ENCODE results near the gene FAM83F.

Gene FAM83F

DNA sequence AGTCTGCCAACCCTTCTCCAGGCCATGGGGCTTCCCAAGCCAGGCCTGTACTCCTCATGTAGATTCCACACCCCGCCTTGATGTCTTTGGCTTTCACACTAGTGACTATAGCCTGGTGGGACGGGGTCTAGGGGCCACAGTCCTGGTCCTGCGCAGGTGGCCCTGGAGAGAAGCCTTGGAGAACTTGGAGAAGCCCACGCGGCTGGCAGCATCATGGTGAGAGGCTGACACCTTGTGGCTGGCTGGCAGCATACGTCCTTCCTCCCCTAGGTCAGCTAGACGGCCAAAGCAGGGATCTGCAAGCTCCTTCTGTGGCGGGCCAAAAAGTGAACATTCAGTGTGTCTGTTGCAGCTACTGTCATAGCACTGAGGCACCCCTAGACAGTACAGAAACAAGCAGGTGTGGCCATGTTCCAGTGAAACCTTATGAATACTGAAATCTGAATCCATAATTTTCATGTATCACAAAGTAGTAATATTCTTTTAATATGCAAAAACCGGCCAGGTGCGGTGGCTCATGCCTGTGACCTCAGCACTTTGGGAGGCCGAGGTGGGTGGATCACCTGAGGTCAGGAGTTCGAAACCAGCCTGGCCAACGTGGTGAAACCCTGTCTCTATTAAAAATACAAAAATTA is 42.0 kb downstream of the FAM83F start:
- Mint-ChIP-seq H3K27ac (no peak overlapping the region), H3K4me3 (no peak overlapping the region), H3K9me3 (no peaks in the 10 kb centered on the region), H3K36me3 (no peaks in the 10 kb centered on the region), H3K4me1 (peaks cover 4% of the 10 kb centered on the region), H3K27me3 (peaks cover 19% of the 10 kb centered on the region)
- ATAC-seq (ENCODE audit: low read depth) = peak; percentile 90
- DNase-seq (ENCODE audit: low spot score in 2 of 2) = peak; percentile 38 to 49

DNA sequence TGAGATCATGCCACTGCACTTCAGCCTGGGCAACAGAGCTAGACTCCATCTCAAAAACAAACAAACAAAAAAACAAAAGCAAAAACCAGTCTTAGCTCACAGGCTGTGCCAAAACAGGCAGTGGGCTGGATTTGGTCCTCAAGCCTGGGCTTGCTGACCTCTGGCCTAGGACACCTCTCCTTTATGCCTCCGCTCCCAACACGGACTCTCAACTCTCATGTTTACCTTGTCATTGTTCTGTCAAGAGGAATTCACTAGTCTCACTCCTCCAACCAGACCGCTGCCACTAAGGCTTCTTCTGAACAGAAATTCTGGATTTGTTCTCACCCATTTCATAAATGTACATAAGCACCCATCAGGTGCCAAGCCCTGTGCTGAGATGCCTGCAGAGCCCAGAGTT is 42.6 kb downstream of the FAM83F start:
- Mint-ChIP-seq H3K36me3 (no peaks in the 10 kb centered on the region), H3K4me1 (peaks cover 4% of the 10 kb centered on the region), H3K4me3 (no peak overlapping the region), H3K27ac (no peak overlapping the region), H3K27me3 (peaks cover 19% of the 10 kb centered on the region), H3K9me3 (no peaks in the 10 kb centered on the region)
- DNase-seq (ENCODE audit: low spot score in 2 of 2) (no peak), ATAC-seq (ENCODE audit: low read depth) (no peak)

DNA sequence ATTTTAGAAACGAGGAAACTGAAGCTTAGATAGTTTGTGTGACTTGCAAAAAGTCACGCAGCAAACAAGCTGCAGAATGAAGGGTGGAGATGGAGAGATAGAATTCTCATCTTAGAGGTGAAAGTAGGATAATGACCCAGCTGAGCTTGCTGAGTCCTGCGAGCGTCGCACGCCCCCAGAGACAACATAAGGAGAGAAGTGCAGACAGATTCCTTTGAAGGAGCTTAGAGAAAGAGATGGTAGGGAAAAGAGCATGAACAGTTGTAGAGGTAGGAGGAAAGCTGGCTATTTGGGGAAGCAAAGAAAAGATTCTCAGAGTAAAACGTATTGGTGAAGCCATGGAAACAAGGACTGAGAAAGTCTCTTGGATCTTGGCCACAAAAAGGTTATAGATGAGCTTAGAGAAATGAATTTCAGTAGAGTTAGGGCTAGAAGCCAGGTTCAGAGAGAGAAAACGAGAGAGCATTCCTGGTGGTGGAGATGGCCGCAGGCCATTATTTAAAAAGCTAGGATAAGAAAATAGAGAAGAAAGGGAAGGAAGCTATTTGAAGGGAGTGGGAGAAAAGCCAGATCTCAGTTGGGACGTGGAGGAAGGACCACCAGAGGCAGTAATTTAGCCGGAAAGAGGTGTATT is 44.8 kb downstream of the FAM83F start:
- H3K9me3 Mint-ChIP-seq = no peaks in the 10 kb centered on the region
- peaks cover 2% of the 10 kb centered on the region for H3K36me3 Mint-ChIP-seq
- DNase-seq (ENCODE audit: low spot score in 2 of 2) (no peak), ATAC-seq (ENCODE audit: low read depth) (no peak)
- no peak overlapping the region for H3K4me3 Mint-ChIP-seq
- peaks cover 6% of the 10 kb centered on the region for H3K4me1 Mint-ChIP-seq
- H3K27me3 Mint-ChIP-seq = peaks cover 13% of the 10 kb centered on the region
- no peak overlapping the region for H3K27ac Mint-ChIP-seq

DNA sequence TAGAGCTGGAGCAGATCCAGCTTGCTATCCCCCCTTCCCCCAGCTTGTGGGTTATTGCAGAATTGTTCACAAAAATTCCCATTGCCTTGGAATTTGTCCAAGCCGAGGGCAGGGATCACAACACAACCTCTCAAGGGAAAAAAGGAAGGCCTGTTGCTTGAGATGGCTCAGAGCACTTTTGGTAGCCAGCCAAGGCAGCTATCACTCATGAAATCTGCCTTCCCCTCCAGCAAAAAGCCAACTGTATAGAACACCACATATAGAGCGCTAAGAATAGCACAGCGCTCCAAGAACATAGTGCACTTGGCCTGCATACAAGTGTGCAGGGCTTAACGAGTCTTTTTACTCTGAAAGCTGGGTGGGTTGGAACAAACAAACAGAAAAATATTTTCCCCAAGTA is 46.2 kb downstream of the FAM83F start:
- DNase-seq (ENCODE audit: low spot score in 2 of 2) = no peak
- ATAC-seq (ENCODE audit: low read depth) = no peak
- H3K27me3 Mint-ChIP-seq = peaks cover 13% of the 10 kb centered on the region
- H3K4me1 Mint-ChIP-seq = peaks cover 7% of the 10 kb centered on the region
- H3K9me3 Mint-ChIP-seq = no peaks in the 10 kb centered on the region
- peaks cover 2% of the 10 kb centered on the region for H3K36me3 Mint-ChIP-seq
- H3K4me3 Mint-ChIP-seq = no peak overlapping the region
- H3K27ac Mint-ChIP-seq = no peak overlapping the region

DNA sequence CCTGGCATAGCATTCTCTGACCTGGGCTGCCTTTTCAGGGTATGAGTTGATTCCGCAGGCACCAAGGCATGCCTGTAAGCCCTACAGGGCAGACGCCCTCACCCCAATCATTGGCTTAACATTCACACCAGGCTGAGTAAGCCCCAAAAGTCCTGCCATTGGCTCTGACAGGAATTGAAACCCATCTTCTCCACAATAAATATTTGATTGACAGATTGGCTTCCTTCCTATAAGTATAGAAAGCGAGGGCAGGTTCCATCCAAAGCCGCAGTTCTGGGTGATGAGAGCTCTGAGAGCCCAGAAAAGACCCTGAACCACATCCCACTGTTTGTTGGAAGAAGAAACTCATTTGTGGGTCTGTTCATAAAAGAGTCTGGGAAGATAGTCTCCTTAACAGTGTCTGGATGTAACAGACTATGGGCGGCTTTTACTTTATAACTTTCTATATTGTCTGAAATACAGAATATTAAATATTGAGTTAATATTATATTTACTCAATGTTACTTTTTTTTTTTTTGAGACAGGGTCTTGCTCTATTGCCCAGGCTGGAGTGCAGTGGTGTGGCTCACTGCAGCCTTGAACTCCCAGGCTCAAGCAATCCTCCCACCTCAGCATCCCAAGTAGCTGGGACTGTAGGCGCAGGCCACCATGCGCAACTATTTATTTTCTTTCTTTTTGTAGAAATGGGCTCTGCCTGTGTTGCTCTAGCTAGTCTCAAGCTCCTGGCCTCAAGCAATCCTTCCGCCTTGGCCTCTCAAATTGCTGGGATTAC is 46.8 kb downstream of the FAM83F start:
- H3K27me3 Mint-ChIP-seq = peaks cover 13% of the 10 kb centered on the region
- no peak for ATAC-seq (ENCODE audit: low read depth)
- peaks cover 9% of the 10 kb centered on the region for H3K4me1 Mint-ChIP-seq
- no peaks in the 10 kb centered on the region for H3K9me3 Mint-ChIP-seq
- H3K36me3 Mint-ChIP-seq = peaks cover 2% of the 10 kb centered on the region
- H3K4me3 Mint-ChIP-seq = no peak overlapping the region
- H3K27ac Mint-ChIP-seq = no peak overlapping the region
- no peak for DNase-seq (ENCODE audit: low spot score in 2 of 2)

DNA sequence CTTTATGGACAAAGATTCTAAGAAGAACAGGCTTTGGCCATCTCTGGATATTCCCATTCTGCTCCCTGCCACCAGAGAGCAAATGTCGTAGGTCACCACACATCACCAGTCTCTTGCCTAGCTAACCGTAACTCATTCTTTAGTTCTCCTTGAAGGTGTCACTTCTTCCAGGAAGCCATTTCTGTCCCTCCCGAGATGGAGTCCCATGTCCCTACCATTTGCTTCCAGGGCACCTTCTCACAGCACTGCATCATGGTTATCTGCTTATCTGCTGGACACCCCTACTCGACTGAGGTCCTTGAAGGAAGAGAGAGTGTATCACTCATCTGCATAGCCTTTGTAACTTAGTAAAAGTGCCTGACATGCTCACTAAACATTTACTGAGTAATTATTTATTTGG is 47.6 kb downstream of the FAM83F start:
- Mint-ChIP-seq H3K36me3 (peaks cover 2% of the 10 kb centered on the region), H3K27ac (no peak overlapping the region), H3K9me3 (no peaks in the 10 kb centered on the region), H3K27me3 (peaks cover 13% of the 10 kb centered on the region), H3K4me3 (no peak overlapping the region), H3K4me1 (peaks cover 8% of the 10 kb centered on the region)
- ATAC-seq (ENCODE audit: low read depth) (no peak), DNase-seq (ENCODE audit: low spot score in 2 of 2) (no peak)

- DNase-seq (ENCODE audit: low spot score in 2 of 2) (no peak), ATAC-seq (ENCODE audit: low read depth) (no peak)
- H3K9me3 Mint-ChIP-seq = no peaks in the 10 kb centered on the region
- peaks cover 2% of the 10 kb centered on the region for H3K36me3 Mint-ChIP-seq
- peaks cover 10% of the 10 kb centered on the region for H3K27me3 Mint-ChIP-seq
- peak overlapping the region; percentile 45 for H3K4me3 Mint-ChIP-seq
- peak overlapping the region; percentile 99 for H3K27ac Mint-ChIP-seq
- H3K4me1 Mint-ChIP-seq = peaks cover 13% of the 10 kb centered on the region
These were observed 48.3 kb downstream of the FAM83F start for GRCh38 chr22:40043081-40043480.

GRCh38 chr22:40043793-40044101 is 49.0 kb downstream of the FAM83F start:
- peak overlapping the region; percentile 98 for H3K4me3 Mint-ChIP-seq
- H3K4me1 Mint-ChIP-seq = peaks cover 17% of the 10 kb centered on the region
- no peak for ATAC-seq (ENCODE audit: low read depth)
- peaks cover 6% of the 10 kb centered on the region for H3K27me3 Mint-ChIP-seq
- peaks cover 4% of the 10 kb centered on the region for H3K36me3 Mint-ChIP-seq
- no peak for DNase-seq (ENCODE audit: low spot score in 2 of 2)
- peak overlapping the region; percentile 99 for H3K27ac Mint-ChIP-seq
- H3K9me3 Mint-ChIP-seq = no peaks in the 10 kb centered on the region

DNA sequence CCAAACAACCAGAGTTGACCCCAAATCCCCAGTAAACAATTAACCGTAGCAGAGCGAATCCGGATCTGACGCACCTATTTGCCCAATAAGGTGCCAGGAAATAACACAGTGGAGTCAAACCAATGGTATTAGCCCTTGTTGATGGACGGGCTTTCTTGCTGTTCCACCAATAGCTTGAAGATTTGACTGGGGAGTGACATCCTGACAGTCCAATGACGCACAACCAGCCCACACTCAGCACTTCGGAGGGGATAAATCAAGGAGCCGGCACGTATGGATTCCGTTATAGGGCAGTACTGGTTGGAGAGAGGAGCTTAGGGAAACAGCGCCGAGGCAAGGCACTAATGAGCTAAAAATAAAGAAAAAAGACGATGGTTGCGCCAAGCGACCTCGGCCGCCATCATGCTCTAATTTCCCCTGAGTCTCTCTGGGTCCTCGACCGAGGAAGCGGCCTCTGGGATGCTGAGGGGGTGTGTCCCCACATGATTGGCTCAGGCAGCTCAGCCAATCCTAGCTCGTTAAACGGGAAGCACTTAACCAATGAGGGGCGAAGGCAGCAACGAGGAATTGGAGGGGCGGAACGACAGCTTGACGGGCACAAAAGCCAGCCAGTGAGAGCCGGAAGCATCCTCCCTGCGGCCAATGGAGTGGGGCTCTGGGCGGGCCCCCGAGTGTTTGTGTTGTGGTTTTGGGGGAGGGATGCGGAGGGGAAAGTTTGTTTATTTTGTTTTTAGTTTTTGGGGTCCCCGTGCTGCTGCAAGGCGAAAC is 49.5 kb downstream of the FAM83F start:
- Mint-ChIP-seq H3K4me3 (peak overlapping the region; percentile 98), H3K4me1 (peaks cover 20% of the 10 kb centered on the region), H3K36me3 (peaks cover 4% of the 10 kb centered on the region), H3K9me3 (no peaks in the 10 kb centered on the region), H3K27ac (peak overlapping the region; percentile 99), H3K27me3 (peaks cover 6% of the 10 kb centered on the region)
- DNase-seq (ENCODE audit: low spot score in 2 of 2) (peak; percentile 95 to 98), ATAC-seq (ENCODE audit: low read depth) (peak; percentile 81)

GRCh38 chr22:40044870-40045834 is 50.4 kb downstream of the FAM83F start:
- Mint-ChIP-seq H3K36me3 (peaks cover 4% of the 10 kb centered on the region), H3K4me3 (peak overlapping the region; percentile 98), H3K27ac (peak overlapping the region; percentile 99), H3K4me1 (peaks cover 25% of the 10 kb centered on the region), H3K9me3 (no peaks in the 10 kb centered on the region), H3K27me3 (no peaks in the 10 kb centered on the region)
- ATAC-seq (ENCODE audit: low read depth) = peak; percentile 17
- DNase-seq (ENCODE audit: low spot score in 2 of 2) = peak; percentile 61 to 70

DNA sequence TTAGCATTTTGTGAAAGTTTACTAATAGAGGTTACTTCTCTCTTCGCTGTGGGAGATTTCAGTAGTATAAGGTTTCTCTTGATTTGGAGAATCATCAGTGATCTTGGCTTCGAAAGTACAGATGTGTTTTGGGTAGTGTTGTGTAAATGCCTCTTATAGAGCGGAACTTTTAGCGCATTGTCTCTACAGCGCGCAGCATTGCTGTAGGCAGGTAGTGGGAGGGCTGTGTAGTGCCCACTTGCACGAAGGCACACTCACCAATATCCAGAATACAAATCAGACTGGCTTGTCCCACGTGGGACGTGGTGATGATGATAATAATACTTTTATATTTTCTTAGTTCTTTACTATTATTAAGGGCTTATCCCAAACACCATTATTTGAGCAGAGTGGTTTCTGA is 51.4 kb downstream of the FAM83F start:
- Mint-ChIP-seq H3K27ac (peak overlapping the region; percentile 72), H3K27me3 (no peaks in the 10 kb centered on the region), H3K36me3 (peaks cover 4% of the 10 kb centered on the region), H3K4me1 (peaks cover 33% of the 10 kb centered on the region), H3K9me3 (no peaks in the 10 kb centered on the region), H3K4me3 (peak overlapping the region; percentile 83)
- ATAC-seq (ENCODE audit: low read depth) = no peak
- no peak for DNase-seq (ENCODE audit: low spot score in 2 of 2)

DNA sequence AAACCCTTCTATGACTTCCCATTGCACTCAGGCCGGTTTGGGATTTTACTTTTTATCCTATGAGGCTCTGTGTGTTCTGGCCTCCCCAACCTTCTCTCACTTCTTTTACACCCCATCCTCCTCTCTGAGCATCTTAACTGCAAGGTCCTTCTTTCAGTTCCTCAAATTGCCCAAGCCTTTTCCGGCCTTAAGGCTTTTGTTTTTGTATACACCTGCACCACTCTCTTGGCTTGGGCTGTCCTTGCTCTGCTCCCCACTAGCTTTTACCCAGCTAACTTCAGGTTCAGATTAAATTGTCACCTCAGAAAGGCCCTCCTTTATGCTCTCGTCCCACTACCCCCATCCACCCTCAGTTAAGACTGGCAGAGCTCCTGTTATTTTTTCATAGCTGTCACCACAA is 55.5 kb downstream of the FAM83F start:
- Mint-ChIP-seq H3K4me3 (peak overlapping the region; percentile 74), H3K36me3 (peaks cover 5% of the 10 kb centered on the region), H3K4me1 (peaks cover 51% of the 10 kb centered on the region), H3K27ac (peak overlapping the region; percentile 92), H3K9me3 (no peaks in the 10 kb centered on the region), H3K27me3 (no peaks in the 10 kb centered on the region)
- ATAC-seq (ENCODE audit: low read depth) (peak; percentile 95), DNase-seq (ENCODE audit: low spot score in 2 of 2) (peak; percentile 53 to 71)

- peaks cover 6% of the 10 kb centered on the region for H3K36me3 Mint-ChIP-seq
- no peaks in the 10 kb centered on the region for H3K27me3 Mint-ChIP-seq
- H3K27ac Mint-ChIP-seq = peak overlapping the region; percentile 92
- H3K9me3 Mint-ChIP-seq = no peaks in the 10 kb centered on the region
- DNase-seq (ENCODE audit: low spot score in 2 of 2) (no peak), ATAC-seq (ENCODE audit: low read depth) (no peak)
- H3K4me3 Mint-ChIP-seq = peak overlapping the region; percentile 74
- peaks cover 58% of the 10 kb centered on the region for H3K4me1 Mint-ChIP-seq
These were observed 56.6 kb downstream of the FAM83F start for GRCh38 chr22:40051322-40051721.

Measured in memory B cell (primary cell).